Testis (tissue), 3 donors: ENCODE data around the gene GNG14. TPM values are rescaled to one million over a fixed set of nuclear protein-coding genes. Genes with fewer than 3 reads are reported as not detected.

ENCODE experiments used
- DNase-seq: peaks from one replicate; pipeline ENCODE4 v3.0.0-alpha.2; 2019
- H3K27ac ChIP-seq, 2 donors: fragments of 200-600 bp; sonication (generic); one replicate each; pipeline ENCODE4 v1.5.1; 2019
- H3K27me3 ChIP-seq: fragments of 200-600 bp; sonication (generic); one replicate; pipeline ENCODE4 v1.5.1; 2019
- H3K36me3 ChIP-seq: fragments of 200-600 bp; sonication (generic); one replicate; pipeline ENCODE4 v1.5.1; 2017; ENCODE audit warnings: low read depth; ENCODE audit errors: missing control alignments
- H3K4me1 ChIP-seq: fragments of 200-600 bp; sonication (generic); one replicate; pipeline ENCODE4 v1.5.1; 2019
- H3K4me3 ChIP-seq, 2 donors: fragments of 200-600 bp; sonication (generic); one replicate each; pipeline ENCODE4 v1.5.1; 2017 to 2019
- H3K9me3 ChIP-seq: fragments of 200-600 bp; sonication (generic); one replicate; pipeline ENCODE4 v1.5.1; 2017
- CTCF ChIP-seq, 3 experiments: fragments of 450-650 bp in 2 of 3; fragments of 200-600 bp in 1 of 3; sonication (generic) in 1 of 3; IDR thresholded peaks; one replicate each; pipeline ENCODE4 v1.5.1; 2016 to 2019; ENCODE audit warnings: antibody characterized with exemption in 3 of 3, mild to moderate bottlenecking in 2 of 3, moderate library complexity in 1 of 3
- POLR2A ChIP-seq: fragments of 450-650 bp; IDR thresholded peaks from one replicate; pipeline ENCODE4 v1.6.1; 2017; ENCODE audit warnings: antibody characterized with exemption, mild to moderate bottlenecking, moderate library complexity
- WGBS, 2 donors: methylation state at CpG; one replicate each; pipeline ENCODE4 v1.1.5; 2018; 5-methylcytosine and 5-hydroxymethylcytosine counted together
- intact Hi-C: fragments of 100-400 bp; cut with DNase I; formaldehyde crosslinking; loops from one replicate; pipeline ENCODE4 v1.15.1; 2023; ENCODE audit warnings: low total_unique reads
- polyA plus RNA-seq: library from polyadenylated mRNA; stranded (reverse); fragments of 350-450 nt; fragmentation: Illumina TruSeq; extraction: RNeasy Lipid Tissue Mini Kit (QIAGEN cat#74804); gene quantifications from one replicate; pipeline ENCODE4 v1.2.3, GENCODE V29; 2014; ENCODE audit warnings: low read depth, low replicate concordance; ENCODE audit not compliant: insufficient read depth
- total RNA-seq, 2 donors: library from RNA; depleted of rRNA; stranded (reverse); fragments of >200 nt; gene quantifications; one replicate each; pipeline ENCODE4 v1.2.3, GENCODE V29; 2016

Gene GNG14
- total and polyA plus RNA-seq, 3 donors from 2014 or later, result 4.5 TPM; not detected in 2

GRCh38 chr19:12657966-12658365, 29.8 kb upstream of the GNG14 start:
- WGBS, 2 donors, result 64 to 75% methylated on average over 19 to 22 of the region's 22 CpGs
- H3K36me3 ChIP-seq, result no peaks in the 10 kb centered on the region
- no peak overlapping the region for H3K27ac ChIP-seq
- no peak for DNase-seq
- intact Hi-C loops, result no loop called here
- no peaks in the 10 kb centered on the region for H3K4me1 ChIP-seq
- H3K27me3 ChIP-seq, result no peaks in the 10 kb centered on the region
- H3K9me3 ChIP-seq, result no peaks in the 10 kb centered on the region
- no peak for TF ChIP-seq CTCF (IDR thresholded peaks at IDR 0.05)
- no peak for TF ChIP-seq POLR2A
- no peak overlapping the region for H3K4me3 ChIP-seq

- H3K4me3 ChIP-seq, result no peak overlapping the region
- no peak for DNase-seq
- H3K9me3 ChIP-seq, result no peaks in the 10 kb centered on the region
- H3K27ac ChIP-seq, result no peak overlapping the region
- H3K4me1 ChIP-seq, result peaks cover 5% of the 10 kb centered on the region
- no peaks in the 10 kb centered on the region for H3K27me3 ChIP-seq
- WGBS, 2 donors, result 92 to 99% methylated on average over 12 of the region's 12 CpGs
- intact Hi-C loops, result no loop called here
- no peaks in the 10 kb centered on the region for H3K36me3 ChIP-seq
- TF ChIP-seq CTCF (IDR thresholded peaks at IDR 0.05), result no peak
These were observed 26.8 kb upstream of the GNG14 start for GRCh38 chr19:12660980-12661379.

GRCh38 chr19:12664406-12665280, 23.2 kb upstream of the GNG14 start:
- Histone ChIP-seq H3K27ac (no peak overlapping the region), H3K27me3 (no peaks in the 10 kb centered on the region), H3K36me3 (no peaks in the 10 kb centered on the region), H3K9me3 (no peaks in the 10 kb centered on the region), H3K4me1 (peaks cover 24% of the 10 kb centered on the region), H3K4me3 (no peak overlapping the region)
- no peak for DNase-seq
- 56 to 76% methylated on average over 17 to 29 of the region's 29 CpGs for WGBS, 2 donors
- intact Hi-C loops, result no loop called here
- TF ChIP-seq POLR2A (no peak), CTCF (IDR thresholded peaks at IDR 0.05) (no peak)

- intact Hi-C loops, result no loop called here
- H3K4me1 ChIP-seq, result peaks cover 26% of the 10 kb centered on the region
- H3K27me3 ChIP-seq, result no peaks in the 10 kb centered on the region
- no peak for DNase-seq
- no peaks in the 10 kb centered on the region for H3K36me3 ChIP-seq
- no peak overlapping the region for H3K27ac ChIP-seq
- TF ChIP-seq POLR2A (no peak), CTCF (IDR thresholded peaks at IDR 0.05) (no peak)
- 72 to 77% methylated on average over 10 of the region's 10 CpGs for WGBS, 2 donors
- H3K4me3 ChIP-seq, result no peak overlapping the region
- no peaks in the 10 kb centered on the region for H3K9me3 ChIP-seq
These were observed 22.6 kb upstream of the GNG14 start for GRCh38 chr19:12665281-12665573.
